Measurements from ENCODE around the gene RGP1. TPM values are rescaled to one million over a fixed set of nuclear protein-coding genes. Genes with fewer than 3 reads are reported as not detected.
A peak's percentile ranks its signal among the peaks of the same experiment; 100 is the strongest.

RGP1 gene
- polyA plus RNA-seq, 1 of the 3 experiments (the other 2 are of a cell fraction) = 16.1 TPM

DNA sequence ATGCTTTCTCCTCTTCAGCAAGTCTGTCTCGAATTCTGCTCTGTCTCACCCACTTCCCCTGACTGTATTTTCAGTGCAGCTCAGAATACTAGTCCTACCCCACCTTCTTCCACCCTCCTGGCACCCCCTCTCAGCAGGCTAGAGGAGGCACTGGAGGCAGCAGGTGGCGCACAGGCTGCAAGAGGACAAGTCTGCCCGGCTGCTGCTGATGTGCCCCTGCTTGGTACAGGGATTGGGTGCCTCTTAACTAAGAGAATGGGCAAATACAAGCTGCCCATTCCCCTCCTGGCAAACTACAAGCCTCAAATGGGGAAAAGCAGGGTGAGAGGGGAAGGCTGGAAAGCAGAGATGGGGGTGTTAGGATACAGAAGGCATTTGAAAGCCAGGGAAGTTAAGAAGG, 22.2 kb upstream of the RGP1 start:
- CTCF ChIA-PET = interaction anchor here (0.7 to 9.7 kb wide), 12 partner anchors 9 to 123 kb away, joined by 3 to 103 read pairs (median 6); partner anchors contain the start of genes CCDC107, RMRP and TPM2
- Histone ChIP-seq H2AFZ (ENCODE audit: low read depth) (no peak overlapping the region), H3K9me3 (no peaks in the 10 kb centered on the region), H3K4me1 (ENCODE audit: control insufficient read depth in 1 of 2, insufficient read depth in 2 of 2, low read depth in 1 of 2, low read length in 1 of 2) (peaks cover 27 to 36% of the 10 kb centered on the region in 2 experiments), H3K27me3 (ENCODE audit: insufficient read depth) (no peaks in the 10 kb centered on the region), H3K9ac (peak overlapping the region; percentile 62), H3F3A (replicated peaks; ENCODE audit: insufficient read depth) (peaks cover 28% of the 10 kb centered on the region), H3K27ac (ENCODE audit: low read depth in 2 of 2, low read length in 1 of 2) (peak overlapping the region; percentile 68 to 94), H3K4me3 (ENCODE audit: low read depth in 2 of 2, low read length in 1 of 2) (no peak overlapping the region), H4K20me1 (ENCODE audit: insufficient read depth) (peaks cover 18% of the 10 kb centered on the region), H3K4me2 (peak overlapping the region; percentile 91), H3K79me2 (ENCODE audit: insufficient read depth) (peaks cover 93% of the 10 kb centered on the region), H3K9me2 (no peaks in the 10 kb centered on the region), H3K36me3 (replicated peaks in 1 of 2; ENCODE audit: control insufficient read depth in 1 of 2, insufficient read depth in 2 of 2, low read length in 1 of 2) (peaks cover 40% of the 10 kb centered on the region in 2 experiments)
- TF ChIP-seq RFX5 (IDR thresholded peaks at IDR 0.05; ENCODE audit: low read length) (peak; percentile 98), RAD21 (IDR thresholded peaks at IDR 0.05; ENCODE audit: low read length) (no peak), CTCF (IDR thresholded peaks at IDR 0.05) (peak; percentile 29; the same call in 1 of the 2 replicates)
- no peak for DNase-seq
- POLR2A ChIA-PET = interaction anchor here (1.3 kb wide), 1 partner anchor 30 kb away, joined by 3 read pairs; no protein-coding TSS in a partner anchor
- 77% methylated on average over 3 of the region's 3 CpGs for WGBS (ENCODE audit: low lambda C conversion rate)

DNA sequence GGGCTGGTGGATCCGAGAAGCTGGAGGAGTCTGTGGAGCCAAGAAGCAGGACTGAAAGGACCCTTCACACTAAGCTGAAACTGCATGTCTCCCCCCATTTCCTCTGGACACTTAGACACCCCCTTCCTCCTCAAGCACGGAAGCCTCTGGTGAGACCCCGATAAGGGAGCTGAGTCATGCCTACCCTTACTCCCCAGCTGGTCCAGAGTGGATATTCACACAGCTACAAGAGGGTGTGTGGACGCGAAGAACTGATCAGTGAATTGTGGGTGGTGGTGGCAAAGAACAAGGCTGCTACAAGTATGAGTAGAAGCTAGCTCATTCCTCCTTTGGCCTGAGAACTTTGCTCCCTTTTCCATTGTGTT, 21.4 kb upstream of the RGP1 start:
- peak overlapping the region; percentile 68 to 94 for H3K27ac ChIP-seq (ENCODE audit: low read depth in 2 of 2, low read length in 1 of 2)
- peaks cover 30% of the 10 kb centered on the region for H3F3A ChIP-seq (replicated peaks; ENCODE audit: insufficient read depth)
- peak overlapping the region; percentile 91 for H3K4me2 ChIP-seq
- H3K9ac ChIP-seq = peak overlapping the region; percentile 62
- H3K36me3 ChIP-seq (replicated peaks in 1 of 2; ENCODE audit: control insufficient read depth in 1 of 2, insufficient read depth in 2 of 2, low read length in 1 of 2) = peaks cover 33% of the 10 kb centered on the region in 2 experiments
- H3K9me2 ChIP-seq = no peaks in the 10 kb centered on the region
- peak overlapping the region; percentile 25 to 96; a peak in 3 of 4 replicates for H3K4me3 ChIP-seq (ENCODE audit: low read depth in 2 of 2, low read length in 1 of 2)
- peaks cover 92% of the 10 kb centered on the region for H3K79me2 ChIP-seq (ENCODE audit: insufficient read depth)
- 80% methylated on average over 5 of the region's 5 CpGs for WGBS (ENCODE audit: low lambda C conversion rate)
- no peaks in the 10 kb centered on the region for H3K27me3 ChIP-seq (ENCODE audit: insufficient read depth)
- peaks cover 18% of the 10 kb centered on the region for H4K20me1 ChIP-seq (ENCODE audit: insufficient read depth)
- TF ChIP-seq RXRA (IDR thresholded peaks at IDR 0.05; ENCODE audit: borderline replicate concordance, low read depth) = no peak
- TF ChIP-seq RCOR1 (IDR thresholded peaks at IDR 0.05; ENCODE audit: low read length) = no peak
- TF ChIP-seq, protein P1, sequence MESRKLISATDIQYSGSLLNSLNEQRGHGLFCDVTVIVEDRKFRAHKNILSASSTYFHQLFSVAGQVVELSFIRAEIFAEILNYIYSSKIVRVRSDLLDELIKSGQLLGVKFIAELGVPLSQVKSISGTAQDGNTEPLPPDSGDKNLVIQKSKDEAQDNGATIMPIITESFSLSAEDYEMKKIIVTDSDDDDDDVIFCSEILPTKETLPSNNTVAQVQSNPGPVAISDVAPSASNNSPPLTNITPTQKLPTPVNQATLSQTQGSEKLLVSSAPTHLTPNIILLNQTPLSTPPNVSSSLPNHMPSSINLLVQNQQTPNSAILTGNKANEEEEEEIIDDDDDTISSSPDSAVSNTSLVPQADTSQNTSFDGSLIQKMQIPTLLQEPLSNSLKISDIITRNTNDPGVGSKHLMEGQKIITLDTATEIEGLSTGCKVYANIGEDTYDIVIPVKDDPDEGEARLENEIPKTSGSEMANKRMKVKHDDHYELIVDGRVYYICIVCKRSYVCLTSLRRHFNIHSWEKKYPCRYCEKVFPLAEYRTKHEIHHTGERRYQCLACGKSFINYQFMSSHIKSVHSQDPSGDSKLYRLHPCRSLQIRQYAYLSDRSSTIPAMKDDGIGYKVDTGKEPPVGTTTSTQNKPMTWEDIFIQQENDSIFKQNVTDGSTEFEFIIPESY (IDR thresholded peaks at IDR 0.05; ENCODE audit: borderline replicate concordance, low read depth) = no peak
- no peak for TF ChIP-seq FOXM1 (IDR thresholded peaks at IDR 0.05; ENCODE audit: low read depth)
- TF ChIP-seq MXI1 (IDR thresholded peaks at IDR 0.05; ENCODE audit: low read depth, low read length) = no peak
- TF ChIP-seq SIN3A (IDR thresholded peaks at IDR 0.05; ENCODE audit: borderline replicate concordance, low read depth, low read length) = no peak
- no peak for TF ChIP-seq GATA2 (CRISPR knock-in tag; IDR thresholded peaks at IDR 0.05)
- TF ChIP-seq CTCF (IDR thresholded peaks at IDR 0.05) = no peak
- no peak for TF ChIP-seq REST (IDR thresholded peaks at IDR 0.05; ENCODE audit: low read depth, low read length)
- TF ChIP-seq PBX3 (IDR thresholded peaks at IDR 0.05) = no peak
- TF ChIP-seq TEAD4 (IDR thresholded peaks at IDR 0.05; ENCODE audit: borderline replicate concordance, insufficient read depth) = no peak
- no peaks in the 10 kb centered on the region for H3K9me3 ChIP-seq
- H3K4me1 ChIP-seq (ENCODE audit: control insufficient read depth in 1 of 2, insufficient read depth in 2 of 2, low read depth in 1 of 2, low read length in 1 of 2) = peaks cover 27 to 36% of the 10 kb centered on the region in 2 experiments
- H2AFZ ChIP-seq (ENCODE audit: low read depth) = no peak overlapping the region
- CTCF ChIA-PET = interaction anchor here (0.7 to 9.7 kb wide), 14 partner anchors 8 to 155 kb away, joined by 3 to 103 read pairs (median 6); partner anchors contain the start of genes CA9, CCDC107, GBA2 and RGP1
- DNase-seq = no peak
- POLR2A ChIA-PET = interaction anchor here (1.2 to 1.3 kb wide), 2 partner anchors 14 to 29 kb away, joined by 3 read pairs; no protein-coding TSS in a partner anchor
